ENCODE data around the gene TSFM. TPM values are rescaled to one million over a fixed set of nuclear protein-coding genes. Genes with fewer than 3 reads are reported as not detected.
A peak's percentile ranks its signal among the peaks of the same experiment; 100 is the strongest.

Gene TSFM
- total and polyA plus RNA-seq, 11 donors: 37.6 to 80.8 (median 45.4) TPM

GRCh38 chr12:57765003-57765697 is 17.4 kb upstream of the TSFM start:
- Histone ChIP-seq H3K27ac (no peak overlapping the region), H3K4me3 (peak overlapping the region; percentile 3 to 61 (median 38)), H3K36me3 (peaks cover 0 to 18% (median 4%) of the 10 kb centered on the region in 9 donors), H3K4me1 (peaks cover 10 to 35% (median 25%) of the 10 kb centered on the region in 12 donors), H3K9me3 (no peaks in the 10 kb centered on the region), H3K27me3 (peaks cover 9 to 47% (median 37%) of the 10 kb centered on the region in 9 donors)
- intact Hi-C loops (cut with DNase I): no loop called here
- ATAC-seq (peak in 3 of 4 donors; percentile 33 to 57 (median 35)), DNase-seq (peak in 1 of 5 donors; percentile 75)
- whole genome bisulfite sequencing, 4 donors: 0 to 2% (median 1%) methylated on average over 4 to 60 of the region's 60 CpGs
- no peak for TF ChIP-seq POLR2A (IDR thresholded peaks at IDR 0.05)
- TF ChIP-seq CTCF (IDR thresholded peaks at IDR 0.05): peak in 7 of 12 donors; percentile 7 to 49 (median 31)

DNA sequence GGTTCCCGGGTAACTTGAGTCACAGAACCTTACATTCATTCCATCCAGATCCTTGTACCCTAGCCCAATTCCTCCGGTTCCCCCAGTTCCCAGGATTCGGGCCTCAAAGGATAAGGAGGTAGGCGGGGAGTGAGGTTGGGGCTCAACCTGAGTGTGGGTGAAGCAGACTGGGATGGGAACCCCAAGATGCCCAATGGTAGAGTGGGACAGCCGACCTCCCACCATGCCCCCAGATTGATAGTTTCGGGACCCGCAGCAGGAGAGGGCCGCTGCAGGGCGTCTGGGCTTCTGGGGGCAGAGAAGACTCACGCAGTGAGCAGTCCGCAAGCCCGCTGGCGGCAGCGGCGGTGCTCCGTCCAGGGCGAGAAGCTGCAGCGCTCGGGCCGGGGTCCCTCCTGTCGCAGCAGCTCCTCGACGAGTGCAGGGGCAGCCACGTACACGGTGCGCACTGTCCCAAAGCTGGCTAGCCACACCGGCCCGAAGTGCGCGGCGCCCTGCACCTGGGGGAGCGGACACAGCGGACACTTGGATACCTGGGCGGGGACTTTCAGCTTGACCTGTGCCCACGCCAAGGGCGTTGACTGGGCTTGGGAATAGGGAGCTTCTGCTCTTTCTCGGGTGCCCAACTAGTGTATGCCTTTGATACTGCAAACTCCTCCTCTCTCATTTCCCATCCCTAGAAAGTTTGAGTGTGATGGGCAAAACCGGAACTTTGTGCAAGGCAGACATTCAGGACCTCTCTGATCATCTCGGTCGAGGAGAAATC is 16.7 kb upstream of the TSFM start:
- TF ChIP-seq CTCF (IDR thresholded peaks at IDR 0.05) (no peak), POLR2A (IDR thresholded peaks at IDR 0.05) (no peak)
- peaks cover 9 to 47% (median 37%) of the 10 kb centered on the region in 9 donors for H3K27me3 ChIP-seq
- DNase-seq (no peak), ATAC-seq (peak in 2 of 4 donors; percentile 10)
- H3K4me3 ChIP-seq: peak overlapping the region in 10 of 12 donors; percentile 12 to 61 (median 40)
- H3K27ac ChIP-seq: no peak overlapping the region
- peaks cover 10 to 39% (median 27%) of the 10 kb centered on the region in 12 donors for H3K4me1 ChIP-seq
- intact Hi-C loops (cut with DNase I): no loop called here
- no peaks in the 10 kb centered on the region for H3K9me3 ChIP-seq
- 3 to 7% (median 4%) methylated on average over 35 to 40 of the region's 40 CpGs for WGBS, 4 donors
- peaks cover 0 to 24% (median 4%) of the 10 kb centered on the region in 9 donors for H3K36me3 ChIP-seq

GRCh38 chr12:57766464-57767304 is 15.9 kb upstream of the TSFM start, which contains the start of gene CYP27B1:
Gene CYP27B1, minus strand, starts transcription at chr12:57767078. Its CDS starts 37 bp downstream, at chr12:57767041.
- no peak for TF ChIP-seq POLR2A (IDR thresholded peaks at IDR 0.05)
- intact Hi-C loops (cut with DNase I): no loop called here
- WGBS, 4 donors: 2 to 6% (median 5%) methylated on average over 31 to 38 of the region's 38 CpGs
- Histone ChIP-seq H3K27me3 (peaks cover 9 to 47% (median 37%) of the 10 kb centered on the region in 9 donors), H3K4me1 (peaks cover 10 to 46% (median 34%) of the 10 kb centered on the region in 12 donors), H3K9me3 (no peaks in the 10 kb centered on the region), H3K36me3 (peaks cover 0 to 24% (median 4%) of the 10 kb centered on the region in 9 donors), H3K27ac (no peak within 1 kb of the TSS), H3K4me3 (peak within 1 kb of the TSS in 10 of 12 donors; percentile 12 to 61 (median 40))
- no peak for DNase-seq
- peak; percentile 11 to 28 (median 14) for ATAC-seq

DNA sequence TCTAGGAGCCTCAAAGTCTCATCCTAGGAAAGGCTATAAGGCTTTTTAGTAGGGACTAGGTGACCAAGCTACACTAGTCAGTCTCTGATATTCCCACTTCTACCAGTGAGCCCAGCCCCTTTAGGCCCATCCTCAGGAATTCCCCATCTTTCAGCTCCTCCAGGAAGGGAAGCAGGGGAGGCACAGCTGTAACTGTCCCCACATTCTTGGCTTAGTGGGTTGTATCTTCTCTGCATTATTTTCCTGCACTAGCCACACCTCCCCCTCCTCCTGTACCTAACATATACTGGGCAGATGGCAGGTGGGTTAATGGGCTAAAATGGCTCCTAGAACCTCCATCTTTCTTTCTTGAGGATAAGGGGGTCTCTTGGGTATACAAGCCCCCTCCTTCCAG is 15.3 kb upstream of the TSFM start:
- no peaks in the 10 kb centered on the region for H3K9me3 ChIP-seq
- intact Hi-C loops (cut with DNase I): no loop called here

More for the DNA sequence above, 15.3 kb upstream of the TSFM start:
- TF ChIP-seq CTCF (IDR thresholded peaks at IDR 0.05) (no peak), POLR2A (IDR thresholded peaks at IDR 0.05) (no peak)
- H3K27ac ChIP-seq: no peak overlapping the region
- peaks cover 0 to 24% (median 4%) of the 10 kb centered on the region in 9 donors for H3K36me3 ChIP-seq
- ATAC-seq (no peak), DNase-seq (no peak)
- peaks cover 9 to 45% (median 37%) of the 10 kb centered on the region in 9 donors for H3K27me3 ChIP-seq
- H3K4me1 ChIP-seq: peaks cover 10 to 46% (median 34%) of the 10 kb centered on the region in 12 donors
- no peak overlapping the region for H3K4me3 ChIP-seq
